Aorta (tissue), 5 donors: ENCODE results near the gene KRT6C. TPM values are rescaled to one million over a fixed set of nuclear protein-coding genes. Genes with fewer than 3 reads are reported as not detected.

Experiments used
- ATAC-seq: fragments of 200-7000 bp; cut with Tn5 transposase; one replicate; pipeline ENCODE4 v1.9.1; 2022; ENCODE audit warnings: moderate library complexity; ENCODE audit not compliant: low FRiP score
- DNase-seq, 2 donors: peaks; one replicate each; pipeline ENCODE4 v3.0.0-alpha.2; 2020
- H3K27ac ChIP-seq, 2 donors: one replicate each; pipeline ENCODE4 v1.5.1; 2013; ENCODE audit warnings: low read length in 2 of 2, mild to moderate bottlenecking in 2 of 2, moderate library complexity in 2 of 2, control low read depth in 1 of 2, inconsistent platforms in 1 of 2, low read depth in 1 of 2
- H3K27me3 ChIP-seq, 2 donors: one replicate each; pipeline ENCODE4 v1.6.1; 2013; ENCODE audit warnings: control low read depth in 1 of 2, low read length in 1 of 2, mild to moderate bottlenecking in 1 of 2, moderate library complexity in 1 of 2; ENCODE audit not compliant: insufficient read depth in 2 of 2, control insufficient read depth in 1 of 2
- H3K36me3 ChIP-seq, 2 donors: one replicate each; pipeline ENCODE4 v1.6.1; 2013; ENCODE audit warnings: control low read depth in 1 of 2, low read length in 1 of 2, mild to moderate bottlenecking in 1 of 2; ENCODE audit not compliant: insufficient read depth in 2 of 2, control insufficient read depth in 1 of 2
- H3K4me1 ChIP-seq, 2 donors: one replicate each; pipeline ENCODE4 v1.6.1; 2013; ENCODE audit warnings: low read length in 2 of 2, control low read depth in 1 of 2, mild to moderate bottlenecking in 1 of 2, moderate library complexity in 1 of 2; ENCODE audit not compliant: insufficient read depth in 2 of 2, control insufficient read depth in 1 of 2
- H3K4me3 ChIP-seq, 2 donors: one replicate each; pipeline ENCODE4 v1.5.1; 2013; ENCODE audit warnings: low read length in 2 of 2, control low read depth in 1 of 2, mild to moderate bottlenecking in 1 of 2
- H3K9me3 ChIP-seq: one replicate; pipeline ENCODE4 v1.6.1; 2013; ENCODE audit warnings: mild to moderate bottlenecking, low read length; ENCODE audit not compliant: control insufficient read depth
- WGBS, 2 donors: extraction: QIAGEN DNeasy Blood & Tissue Kit; methylation state at CpG; one replicate each; pipeline ENCODE4 v1.1.7; 2013; 5-methylcytosine and 5-hydroxymethylcytosine counted together
- intact Hi-C, 2 donors: fragments of 100-400 bp; cut with DNase I; formaldehyde crosslinking; loops; one replicate each; pipeline versions ENCODE4 v1.14.2 to v1.15.0; 2022
- polyA plus RNA-seq, 2 donors: library from polyadenylated mRNA; stranded (reverse); fragments of 200-250 nt; gene quantifications; one replicate each; pipeline ENCODE4 v1.2.3, GENCODE V29; 2013
- total RNA-seq, 2 donors: library from RNA; stranded (reverse); fragmentation: NEBNext Ultra II Directional; extraction: Animal tissue kit (Norgen Biotek cat#: 25700); gene quantifications; one replicate each; pipeline ENCODE4 v1.2.1, GENCODE V29; 2021
- donor health status: healthy with polysubstance abuse.
- donor health status: Bipolar disorder and iron deficiency.
- donor health status: DM: no; HTN: no; CAD: no.
- donor health status: DM: no; HTN: no; CAD: no.
- donor health status: DM: yes; HTN: yes; CAD: no.

Gene KRT6C
- total and polyA plus RNA-seq, 4 donors: 0.08 to 0.25 TPM; not detected in 2

GRCh38 chr12:52436000-52436827 is 37.4 kb downstream of the KRT6C start:
- WGBS, 2 donors: 64 to 65% methylated on average over 9 of the region's 9 CpGs
- ATAC-seq (no peak), DNase-seq (no peak)
- no peaks in the 10 kb centered on the region for H3K36me3 ChIP-seq
- H3K27ac ChIP-seq: no peak overlapping the region
- peaks cover 0 to 2% of the 10 kb centered on the region in 2 donors for H3K27me3 ChIP-seq
- H3K4me3 ChIP-seq: no peak overlapping the region
- no peaks in the 10 kb centered on the region for H3K4me1 ChIP-seq
- H3K9me3 ChIP-seq: no peaks in the 10 kb centered on the region
- intact Hi-C loops: no loop called here

DNA sequence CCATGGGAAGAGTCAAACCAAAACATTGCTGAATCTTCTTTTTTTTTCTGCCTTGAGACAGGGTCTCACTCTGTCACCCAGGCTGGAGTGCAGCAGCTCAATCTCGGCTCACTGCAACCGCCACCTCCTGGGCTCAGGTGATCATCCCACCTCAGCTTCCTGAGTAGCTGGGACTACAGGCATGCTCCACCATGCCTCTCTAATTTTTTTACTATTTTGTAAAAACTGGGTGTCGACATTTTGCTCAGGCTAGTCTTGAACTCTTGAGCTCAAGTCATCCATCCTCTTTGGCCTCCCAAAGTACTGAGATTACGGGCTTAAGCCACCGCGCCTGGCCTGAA is 38.0 kb downstream of the KRT6C start:
- Histone ChIP-seq H3K36me3 (no peaks in the 10 kb centered on the region), H3K4me3 (no peak overlapping the region), H3K9me3 (no peaks in the 10 kb centered on the region), H3K27ac (no peak overlapping the region), H3K4me1 (no peaks in the 10 kb centered on the region), H3K27me3 (peaks cover 0 to 2% of the 10 kb centered on the region in 2 donors)
- 90 to 91% methylated on average over 6 of the region's 6 CpGs for WGBS, 2 donors
- intact Hi-C loops: no loop called here
- ATAC-seq (no peak), DNase-seq (no peak)

GRCh38 chr12:52434760-52435530 is 38.7 kb downstream of the KRT6C start:
- 93% methylated on average over 6 of the region's 6 CpGs for WGBS, 2 donors

GRCh38 chr12:52434081-52434733 is 39.4 kb downstream of the KRT6C start, which contains the start of gene KRT75:
TSS of gene KRT75 (minus strand) at chr12:52434371. CDS start at chr12:52434304, 67 bp downstream.
- no peak for DNase-seq
- Histone ChIP-seq H3K27ac (no peak within 1 kb of the TSS), H3K9me3 (no peaks in the 10 kb centered on the region), H3K4me1 (no peaks in the 10 kb centered on the region), H3K4me3 (no peak within 1 kb of the TSS), H3K27me3 (peaks cover 0 to 2% of the 10 kb centered on the region in 2 donors), H3K36me3 (no peaks in the 10 kb centered on the region)
- WGBS, 2 donors: 67 to 73% methylated on average over 20 of the region's 20 CpGs
- intact Hi-C loops: no loop called here
- no peak for ATAC-seq

More at GRCh38 chr12:52434760-52435530, 38.7 kb downstream of the KRT6C start:
- Histone ChIP-seq H3K9me3 (no peaks in the 10 kb centered on the region), H3K4me1 (no peaks in the 10 kb centered on the region), H3K27me3 (peaks cover 0 to 2% of the 10 kb centered on the region in 2 donors), H3K4me3 (no peak overlapping the region), H3K36me3 (no peaks in the 10 kb centered on the region), H3K27ac (no peak overlapping the region)
- DNase-seq (no peak), ATAC-seq (no peak)
- intact Hi-C loops: no loop called here

DNA sequence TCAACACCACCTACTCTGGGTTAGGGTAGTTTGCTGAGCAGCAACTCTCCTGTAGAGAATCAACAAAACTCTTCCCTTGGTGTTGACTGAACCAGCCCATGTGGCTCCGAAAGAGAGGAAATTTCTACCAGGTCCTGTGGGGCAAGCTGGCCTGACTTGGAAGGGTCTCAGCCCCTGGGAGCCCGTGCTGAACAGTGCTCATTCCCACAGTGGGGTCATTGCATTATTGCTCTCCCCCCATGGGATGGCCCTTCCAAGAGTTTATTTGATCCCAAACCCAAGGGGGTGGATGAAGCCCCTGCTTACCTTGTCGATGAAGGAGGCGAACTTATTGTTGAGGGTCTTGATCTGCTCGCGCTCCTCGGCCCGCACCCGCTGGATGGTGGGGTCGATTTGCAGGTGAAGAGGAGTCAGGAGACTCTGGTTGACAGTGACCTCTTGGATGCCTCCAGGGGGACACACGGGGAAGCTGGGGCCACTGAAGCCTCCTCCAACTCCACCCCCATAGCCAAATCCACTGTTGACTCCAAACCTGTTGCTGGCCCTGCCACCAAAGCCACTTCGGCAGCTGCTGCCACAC is 40.0 kb downstream of the KRT6C start:
- Histone ChIP-seq H3K27me3 (peaks cover 0 to 2% of the 10 kb centered on the region in 2 donors), H3K4me3 (no peak overlapping the region), H3K36me3 (no peaks in the 10 kb centered on the region), H3K4me1 (no peaks in the 10 kb centered on the region), H3K9me3 (no peaks in the 10 kb centered on the region), H3K27ac (no peak overlapping the region)
- intact Hi-C loops: no loop called here
- DNase-seq (no peak), ATAC-seq (no peak)
- 93 to 96% methylated on average over 12 of the region's 12 CpGs for WGBS, 2 donors

- Histone ChIP-seq H3K27me3 (peaks cover 0 to 2% of the 10 kb centered on the region in 2 donors), H3K9me3 (no peaks in the 10 kb centered on the region), H3K4me1 (no peaks in the 10 kb centered on the region), H3K4me3 (no peak overlapping the region), H3K36me3 (no peaks in the 10 kb centered on the region), H3K27ac (no peak overlapping the region)
- WGBS, 2 donors: 83 to 89% methylated on average over 6 of the region's 6 CpGs
- intact Hi-C loops: no loop called here
- ATAC-seq (no peak), DNase-seq (no peak)
These were observed 40.9 kb downstream of the KRT6C start for GRCh38 chr12:52432559-52433207.

DNA sequence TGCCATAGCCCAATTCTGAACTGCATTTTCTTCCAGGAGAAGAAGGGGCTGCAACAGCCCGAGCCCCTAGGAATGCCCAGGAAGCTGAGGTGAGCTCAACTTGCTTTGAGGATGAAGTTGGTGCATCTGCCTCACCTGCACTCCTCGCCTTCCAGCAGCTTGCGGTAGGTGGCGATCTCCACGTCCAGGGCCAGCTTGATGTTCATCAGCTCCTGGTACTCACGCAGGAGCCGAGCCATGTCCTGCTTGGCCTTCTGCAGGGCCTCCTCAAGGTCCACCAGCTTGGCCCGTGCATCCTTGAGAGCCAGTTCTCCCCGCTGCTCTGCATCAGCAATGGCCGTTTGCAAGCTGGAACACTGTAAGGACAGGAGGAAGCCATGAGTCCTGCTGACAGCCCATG is 45.5 kb downstream of the KRT6C start:
- H3K36me3 ChIP-seq: no peaks in the 10 kb centered on the region
- no peak for ATAC-seq
- intact Hi-C loops: no loop called here
- H3K9me3 ChIP-seq: no peaks in the 10 kb centered on the region
- DNase-seq: no peak
- no peak overlapping the region for H3K27ac ChIP-seq
- H3K4me1 ChIP-seq: no peaks in the 10 kb centered on the region
- WGBS, 2 donors: 85 to 90% methylated on average over 10 of the region's 10 CpGs
- H3K4me3 ChIP-seq: no peak overlapping the region
- H3K27me3 ChIP-seq: peaks cover 0 to 2% of the 10 kb centered on the region in 2 donors

GRCh38 chr12:52427083-52427482 is 46.5 kb downstream of the KRT6C start:
- intact Hi-C loops: no loop called here
- DNase-seq (no peak), ATAC-seq (no peak)
- Histone ChIP-seq H3K36me3 (no peaks in the 10 kb centered on the region), H3K4me3 (no peak overlapping the region), H3K9me3 (no peaks in the 10 kb centered on the region), H3K27me3 (peaks cover 0 to 2% of the 10 kb centered on the region in 2 donors), H3K27ac (no peak overlapping the region), H3K4me1 (no peaks in the 10 kb centered on the region)
- 87 to 93% methylated on average over 1 of the region's 1 CpG for WGBS, 2 donors
